ENCODE measurements around the gene SPG7. TPM values are rescaled to one million over a fixed set of nuclear protein-coding genes. Genes with fewer than 3 reads are reported as not detected.

SPG7 gene
- total RNA-seq, 1 donor from 2014 or later: 186 TPM

DNA sequence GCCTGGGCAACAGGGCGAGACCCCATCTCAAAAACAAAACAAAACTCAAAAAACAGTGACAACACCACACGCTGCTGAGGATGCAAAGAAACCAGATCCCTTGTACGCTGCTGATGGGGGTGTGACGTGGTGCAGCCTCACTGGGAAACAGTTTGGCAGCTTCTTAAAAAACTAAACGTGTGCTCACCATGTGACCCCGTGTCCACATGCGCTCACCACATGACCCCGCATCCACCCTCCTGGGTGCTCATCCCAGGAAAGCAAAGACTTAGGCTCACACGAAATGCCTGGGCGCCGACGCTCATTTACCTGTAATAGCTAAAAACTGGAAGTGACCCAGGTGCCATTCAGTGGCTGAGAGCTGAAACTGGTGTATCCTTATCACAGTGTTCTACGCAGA is 32.4 kb downstream of the SPG7 start:
- H3K27me3 Mint-ChIP-seq (ENCODE audit: low read depth): no peaks in the 10 kb centered on the region
- H3K27ac Mint-ChIP-seq: no peak overlapping the region
- H3K4me1 Mint-ChIP-seq: no peaks in the 10 kb centered on the region
- H3K9me3 Mint-ChIP-seq: no peaks in the 10 kb centered on the region
- TF ChIP-seq, protein P1, sequence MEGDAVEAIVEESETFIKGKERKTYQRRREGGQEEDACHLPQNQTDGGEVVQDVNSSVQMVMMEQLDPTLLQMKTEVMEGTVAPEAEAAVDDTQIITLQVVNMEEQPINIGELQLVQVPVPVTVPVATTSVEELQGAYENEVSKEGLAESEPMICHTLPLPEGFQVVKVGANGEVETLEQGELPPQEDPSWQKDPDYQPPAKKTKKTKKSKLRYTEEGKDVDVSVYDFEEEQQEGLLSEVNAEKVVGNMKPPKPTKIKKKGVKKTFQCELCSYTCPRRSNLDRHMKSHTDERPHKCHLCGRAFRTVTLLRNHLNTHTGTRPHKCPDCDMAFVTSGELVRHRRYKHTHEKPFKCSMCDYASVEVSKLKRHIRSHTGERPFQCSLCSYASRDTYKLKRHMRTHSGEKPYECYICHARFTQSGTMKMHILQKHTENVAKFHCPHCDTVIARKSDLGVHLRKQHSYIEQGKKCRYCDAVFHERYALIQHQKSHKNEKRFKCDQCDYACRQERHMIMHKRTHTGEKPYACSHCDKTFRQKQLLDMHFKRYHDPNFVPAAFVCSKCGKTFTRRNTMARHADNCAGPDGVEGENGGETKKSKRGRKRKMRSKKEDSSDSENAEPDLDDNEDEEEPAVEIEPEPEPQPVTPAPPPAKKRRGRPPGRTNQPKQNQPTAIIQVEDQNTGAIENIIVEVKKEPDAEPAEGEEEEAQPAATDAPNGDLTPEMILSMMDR (IDR thresholded peaks at IDR 0.05; ENCODE audit: unreplicated experiment): no peak
- H3K4me3 Mint-ChIP-seq: no peak overlapping the region
- peaks cover 15% of the 10 kb centered on the region for H3K36me3 Mint-ChIP-seq
- no peak for DNase-seq (ENCODE audit: low spot score in 2 of 2, unreplicated experiment in 2 of 2)

DNA sequence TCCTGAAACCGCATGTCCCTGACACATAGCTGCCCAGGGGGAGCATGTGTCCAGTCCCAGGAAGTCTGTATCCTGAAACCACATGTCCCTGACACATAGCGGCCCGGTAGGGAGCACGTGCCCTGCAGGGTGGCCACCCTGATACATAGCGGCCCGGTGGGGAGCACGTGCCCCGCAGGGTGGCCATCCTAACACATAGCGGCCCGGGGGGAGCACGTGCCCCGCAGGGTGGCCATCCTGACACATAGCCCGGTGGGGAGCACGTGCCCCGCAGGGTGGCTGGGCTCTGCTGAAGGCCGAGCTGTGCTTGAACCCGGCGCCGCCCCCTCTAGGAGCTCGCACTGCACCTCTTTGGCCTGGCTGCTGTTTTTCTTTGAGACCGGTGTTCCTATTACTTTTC is 33.6 kb downstream of the SPG7 start:
- Mint-ChIP-seq H3K9me3 (no peaks in the 10 kb centered on the region), H3K36me3 (peaks cover 17% of the 10 kb centered on the region), H3K27me3 (ENCODE audit: low read depth) (no peaks in the 10 kb centered on the region), H3K27ac (no peak overlapping the region), H3K4me3 (no peak overlapping the region), H3K4me1 (no peaks in the 10 kb centered on the region)
- no peak for DNase-seq (ENCODE audit: low spot score in 2 of 2, unreplicated experiment in 2 of 2)
- TF ChIP-seq, protein P1 (IDR thresholded peaks at IDR 0.05; ENCODE audit: unreplicated experiment): no peak

GRCh38 chr16:89544113-89544512 is 35.9 kb downstream of the SPG7 start:
- H3K27me3 Mint-ChIP-seq (ENCODE audit: low read depth): no peaks in the 10 kb centered on the region
- no peak overlapping the region for H3K4me3 Mint-ChIP-seq
- H3K27ac Mint-ChIP-seq: no peak overlapping the region
- no peaks in the 10 kb centered on the region for H3K4me1 Mint-ChIP-seq
- peaks cover 26% of the 10 kb centered on the region for H3K36me3 Mint-ChIP-seq
- H3K9me3 Mint-ChIP-seq: no peaks in the 10 kb centered on the region
- no peak for DNase-seq (ENCODE audit: low spot score in 2 of 2, unreplicated experiment in 2 of 2)
- TF ChIP-seq, protein P1 (IDR thresholded peaks at IDR 0.05; ENCODE audit: unreplicated experiment): no peak

GRCh38 chr16:89544713-89545043 is 36.5 kb downstream of the SPG7 start:
- H3K27ac Mint-ChIP-seq: no peak overlapping the region
- no peaks in the 10 kb centered on the region for H3K27me3 Mint-ChIP-seq (ENCODE audit: low read depth)
- no peak overlapping the region for H3K4me3 Mint-ChIP-seq
- peaks cover 31% of the 10 kb centered on the region for H3K36me3 Mint-ChIP-seq
- DNase-seq (ENCODE audit: low spot score in 2 of 2, unreplicated experiment in 2 of 2): no peak
- TF ChIP-seq, protein P1 (IDR thresholded peaks at IDR 0.05; ENCODE audit: unreplicated experiment): no peak
- no peaks in the 10 kb centered on the region for H3K4me1 Mint-ChIP-seq
- H3K9me3 Mint-ChIP-seq: no peaks in the 10 kb centered on the region

GRCh38 chr16:89545044-89545830 is 37.0 kb downstream of the SPG7 start:
- H3K9me3 Mint-ChIP-seq: no peaks in the 10 kb centered on the region
- TF ChIP-seq, protein P1 (IDR thresholded peaks at IDR 0.05; ENCODE audit: unreplicated experiment): no peak
- no peak for DNase-seq (ENCODE audit: low spot score in 2 of 2, unreplicated experiment in 2 of 2)
- peaks cover 28% of the 10 kb centered on the region for H3K36me3 Mint-ChIP-seq
- no peak overlapping the region for H3K4me3 Mint-ChIP-seq
- no peaks in the 10 kb centered on the region for H3K4me1 Mint-ChIP-seq
- no peak overlapping the region for H3K27ac Mint-ChIP-seq
- H3K27me3 Mint-ChIP-seq (ENCODE audit: low read depth): no peaks in the 10 kb centered on the region

Data from mesothelial cell of epicardium (in vitro differentiated cells).